Glomerular visceral epithelial cell (primary cell): ENCODE data around the gene RER1.
A peak's percentile ranks its signal among the peaks of the same experiment; 100 is the strongest.

Experiments
- DNase-seq: peaks from one replicate; pipeline ENCODE4 v3.0.0-alpha.2; 2016; ENCODE audit errors: extremely low spot score

Gene RER1

GRCh38 chr1:2353551-2354438 lies 37.8 kb upstream of the RER1 start:
- no peak for DNase-seq

GRCh38 chr1:2354511-2355372 lies 36.9 kb upstream of the RER1 start:
- DNase-seq: no peak

- no peak for DNase-seq
Observed at GRCh38 chr1:2355373-2356261, 36.0 kb upstream of the RER1 start.

GRCh38 chr1:2356401-2356800 lies 35.2 kb upstream of the RER1 start:
- DNase-seq: no peak

- no peak for DNase-seq
Observed at GRCh38 chr1:2356911-2357845, 34.5 kb upstream of the RER1 start.

- no peak for DNase-seq
Observed at GRCh38 chr1:2358072-2358471, 33.6 kb upstream of the RER1 start.

GRCh38 chr1:2358651-2359640 lies 32.7 kb upstream of the RER1 start:
- DNase-seq: no peak

GRCh38 chr1:2360588-2361364 lies 30.9 kb upstream of the RER1 start:
- no peak for DNase-seq

GRCh38 chr1:2363847-2364513 lies 27.7 kb upstream of the RER1 start:
- no peak for DNase-seq

- no peak for DNase-seq
Observed at GRCh38 chr1:2368053-2368744, 23.4 kb upstream of the RER1 start.

GRCh38 chr1:2372551-2373490 lies 18.8 kb upstream of the RER1 start:
- DNase-seq: peak; percentile 38

- no peak for DNase-seq
Observed at GRCh38 chr1:2373551-2374251, 17.9 kb upstream of the RER1 start.

- no peak for DNase-seq
Observed at GRCh38 chr1:2374252-2375155, 17.1 kb upstream of the RER1 start.

GRCh38 chr1:2375246-2375922 lies 16.3 kb upstream of the RER1 start:
- DNase-seq: no peak
